ENCODE results near the gene GLT1D1. TPM values are rescaled to one million over a fixed set of nuclear protein-coding genes. Genes with fewer than 3 reads are reported as not detected.
"Not testable (repeated sequence)": the region's sequence is repeated elsewhere in the genome, so short reads cannot be mapped to it uniquely, and the experiment has no call there.

Gene GLT1D1
- total RNA-seq = not detected in 2 replicates

DNA sequence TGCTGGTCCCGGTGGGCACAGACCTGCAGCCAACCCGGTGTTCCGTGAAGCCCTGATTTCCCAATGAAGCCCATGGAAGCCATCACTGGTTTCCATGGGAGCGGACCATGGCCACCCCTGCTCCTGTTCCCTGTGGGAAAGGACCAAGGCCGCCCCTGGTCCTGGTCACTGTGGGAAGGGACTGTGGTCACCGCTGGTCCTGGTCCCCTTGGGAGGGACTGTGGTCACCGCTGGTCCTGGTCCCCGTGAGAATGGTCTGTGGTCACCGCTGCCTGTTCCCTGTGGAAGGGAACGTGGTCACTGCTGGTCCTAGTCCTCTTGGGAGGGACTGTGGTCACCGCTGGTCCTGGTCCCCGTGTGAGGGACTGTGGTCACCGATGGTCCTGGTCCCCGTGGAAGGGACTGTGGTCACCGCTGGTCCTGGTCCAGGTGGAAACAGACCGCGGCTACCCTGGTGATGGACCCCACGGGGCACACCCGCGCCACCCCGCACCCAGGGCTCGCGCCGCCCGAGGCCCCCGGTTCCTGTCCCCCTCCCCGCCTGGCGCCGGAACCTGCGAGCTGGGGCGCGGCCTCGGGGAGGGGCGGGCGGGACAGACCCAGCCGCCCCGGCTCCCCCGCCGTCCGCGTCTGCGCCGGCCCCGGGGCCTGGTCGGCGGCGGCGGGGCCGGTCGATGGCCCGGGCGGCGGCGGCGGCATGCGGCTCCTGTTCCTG lies at the start of gene GLT1D1:
GLT1D1 (plus strand) TSS at position 594 of the 715 bp plus-strand sequence; CDS start at position 698, 104 bp downstream.
- DNase-seq = no peak

DNA sequence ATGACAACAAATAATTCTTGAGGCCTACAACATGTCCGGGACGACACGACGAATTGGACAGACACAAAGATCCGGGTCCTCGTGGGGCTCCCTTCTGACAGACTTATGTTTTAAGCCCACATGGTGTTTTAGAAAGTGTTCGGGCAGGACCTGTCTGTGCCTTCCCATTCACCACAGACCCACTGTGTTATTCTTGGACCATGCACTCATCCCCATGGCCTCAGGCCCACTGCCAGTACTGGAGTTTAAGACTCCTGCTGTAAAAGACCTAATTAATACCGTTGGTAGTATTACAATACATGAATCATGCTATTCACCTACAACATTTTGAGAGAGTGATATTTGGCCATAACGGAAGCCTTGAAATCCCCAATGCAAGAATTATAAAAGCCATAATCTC lies 49.5 kb upstream of the GLT1D1 start:
- no peak for DNase-seq

DNA sequence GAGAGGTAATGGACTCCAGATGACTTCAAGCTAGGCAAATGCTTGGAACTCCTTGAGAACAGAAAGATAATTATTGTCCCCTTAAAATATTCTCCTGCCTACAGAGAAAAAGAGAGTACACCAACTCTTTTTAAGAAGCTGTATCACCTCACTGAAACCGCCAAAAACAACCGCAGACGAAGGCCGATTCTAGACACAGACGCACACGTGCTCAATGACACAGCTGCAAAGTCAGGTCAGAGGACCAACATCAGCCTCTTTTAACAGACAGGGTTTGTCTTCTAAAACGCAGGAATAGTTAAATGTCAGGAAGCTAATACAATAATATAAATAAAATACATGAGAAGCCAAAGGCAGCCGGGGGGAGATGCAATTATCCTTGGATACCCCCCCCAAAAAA lies 48.5 kb upstream of the GLT1D1 start:
- no peak for DNase-seq

DNA sequence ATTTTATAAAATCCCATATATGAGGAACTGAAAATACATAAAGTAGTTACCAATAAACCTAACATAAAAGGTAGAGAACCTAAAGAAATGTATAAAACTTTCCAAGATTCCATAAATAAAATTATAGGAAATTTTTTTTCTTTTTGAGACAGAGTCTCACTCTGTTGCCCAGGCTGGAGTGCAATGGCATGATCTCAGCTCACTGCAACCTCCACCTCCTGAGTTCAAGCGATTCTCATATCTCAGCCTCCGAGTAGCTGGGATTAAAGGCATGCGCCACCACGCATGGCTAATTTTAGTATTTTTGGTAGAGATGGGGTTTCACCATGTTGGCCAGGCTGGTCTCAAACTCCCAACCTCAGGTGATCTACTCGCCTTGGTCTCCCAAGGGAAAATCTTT lies 47.9 kb upstream of the GLT1D1 start:
- DNase-seq = not testable (repeated sequence)

DNA sequence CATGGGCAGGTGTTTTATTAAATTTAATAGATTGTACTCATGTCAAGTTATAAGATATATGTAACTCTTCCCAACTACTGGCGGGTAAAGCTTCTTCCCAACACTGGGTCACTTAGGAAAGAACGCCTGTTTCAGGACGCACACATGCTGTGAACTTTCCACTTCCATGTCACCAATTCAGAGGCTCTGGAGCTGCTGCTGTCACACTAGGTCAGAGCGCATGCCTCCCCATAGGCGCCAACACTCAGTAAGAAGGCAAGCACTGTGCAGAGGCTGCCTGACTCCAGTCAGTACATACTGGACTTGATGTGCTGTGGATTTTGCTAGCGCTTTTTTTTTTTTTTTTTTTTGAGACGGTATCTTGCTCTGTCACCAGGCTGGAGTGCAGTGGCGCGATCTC lies 46.7 kb upstream of the GLT1D1 start:
- DNase-seq = no peak

DNA sequence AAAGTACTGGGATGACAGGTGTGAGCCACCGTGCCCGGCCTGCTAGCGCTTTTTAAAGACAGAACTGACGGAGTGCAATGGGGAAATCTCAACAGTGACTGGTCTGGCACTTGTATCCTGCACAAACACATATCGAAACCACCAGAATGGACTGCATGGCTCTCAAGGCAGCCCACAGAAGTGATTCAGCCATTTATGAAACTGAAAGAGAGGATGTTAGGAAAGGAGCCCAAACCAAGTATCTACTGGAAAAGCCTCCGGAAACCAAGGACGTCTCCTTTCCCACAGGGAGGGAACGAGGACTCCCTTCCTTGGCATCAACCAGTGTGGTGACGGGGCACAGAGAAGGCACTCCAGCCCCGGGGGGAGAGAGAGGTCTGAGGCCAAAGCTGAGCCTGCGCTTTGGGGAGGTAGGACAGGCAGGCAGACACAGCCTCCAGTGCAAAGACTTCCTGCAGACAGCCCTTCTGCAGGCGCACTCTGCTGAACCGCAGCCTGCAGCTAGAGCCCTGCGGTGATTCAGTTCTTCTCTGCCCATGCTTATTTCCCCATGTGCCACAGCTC lies 46.0 kb upstream of the GLT1D1 start:
- DNase-seq = no peak

DNA sequence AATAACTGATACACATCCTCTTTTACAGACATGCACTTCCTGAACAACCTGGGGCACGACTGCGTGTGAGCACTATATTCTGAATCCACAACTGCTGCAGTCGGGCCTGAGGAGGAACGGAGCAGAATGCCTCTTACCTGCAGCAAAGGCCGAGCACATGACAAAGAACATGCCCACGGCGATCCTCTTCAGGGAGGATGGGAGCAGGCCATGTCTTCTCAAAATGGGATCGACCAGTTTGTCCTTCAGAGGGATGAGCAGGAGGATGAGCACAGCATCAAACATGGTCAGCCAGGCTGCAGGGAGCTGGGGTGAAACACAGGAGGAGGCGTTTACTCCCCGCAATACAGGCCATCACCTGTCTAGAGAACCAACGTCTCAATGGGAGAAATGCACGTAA lies 44.6 kb upstream of the GLT1D1 start:
- DNase-seq = no peak

DNA sequence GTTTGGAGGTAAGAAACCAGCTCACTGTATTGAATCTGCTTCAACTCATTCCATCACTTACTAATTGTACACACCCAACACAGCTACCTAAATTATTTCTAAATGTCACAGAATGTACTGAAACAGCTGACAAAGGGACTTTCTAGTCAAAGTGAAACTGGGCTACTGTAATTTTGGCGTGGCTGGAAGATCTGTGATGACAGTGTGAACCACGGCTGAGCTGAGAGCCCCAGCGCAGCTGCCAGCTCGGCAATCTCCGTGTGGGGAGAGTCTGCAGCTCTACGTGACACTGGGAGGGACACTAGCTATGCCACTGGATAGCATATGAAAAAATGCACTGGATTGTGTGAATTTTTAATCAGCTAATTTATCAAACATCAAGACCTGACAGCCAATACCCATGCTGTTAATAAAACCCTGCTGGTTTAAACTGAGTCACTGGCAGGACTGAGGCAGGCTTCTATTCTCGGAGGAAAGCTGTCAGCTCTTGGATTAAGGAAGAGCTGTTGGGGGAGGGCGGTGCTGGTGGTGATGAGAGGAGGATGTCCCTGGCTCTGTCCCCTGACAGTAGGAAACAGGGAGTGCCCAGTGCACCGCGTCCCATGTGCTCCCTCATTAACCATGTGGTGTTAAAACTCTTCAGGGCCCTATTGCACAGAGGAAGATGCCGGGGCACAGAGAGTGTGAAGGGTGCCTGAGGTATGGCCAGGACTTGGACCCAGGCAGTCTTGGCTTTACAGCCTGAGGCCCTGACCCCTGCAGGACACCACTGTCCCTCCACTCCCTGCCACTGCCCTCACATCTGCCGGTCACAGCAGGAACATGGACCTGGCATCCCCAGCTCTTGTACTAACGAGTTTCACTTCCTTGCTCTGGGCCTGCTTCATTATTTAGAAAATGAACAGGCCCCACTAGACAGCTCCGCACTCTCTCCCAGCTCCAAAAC lies 42.8 kb upstream of the GLT1D1 start:
- no peak for DNase-seq

DNA sequence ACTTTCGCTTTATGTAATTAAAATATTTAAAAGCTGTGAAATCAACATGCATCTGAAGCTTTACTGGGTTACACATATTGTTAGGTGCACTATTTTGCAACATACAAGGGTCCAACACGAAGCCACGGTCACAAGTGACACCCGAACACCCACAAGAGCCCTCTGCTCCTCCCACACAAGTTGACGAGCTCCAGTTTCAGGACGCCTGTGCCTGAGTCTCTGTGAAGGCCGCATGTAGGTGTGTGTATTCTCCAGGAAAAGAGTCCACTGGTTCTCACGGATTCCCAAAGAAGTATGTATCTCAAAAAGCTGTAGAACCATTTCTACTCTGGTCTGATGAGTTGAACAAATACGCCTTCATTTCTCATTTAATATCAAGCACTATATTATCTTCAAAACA lies 41.5 kb upstream of the GLT1D1 start:
- DNase-seq = no peak

DNA sequence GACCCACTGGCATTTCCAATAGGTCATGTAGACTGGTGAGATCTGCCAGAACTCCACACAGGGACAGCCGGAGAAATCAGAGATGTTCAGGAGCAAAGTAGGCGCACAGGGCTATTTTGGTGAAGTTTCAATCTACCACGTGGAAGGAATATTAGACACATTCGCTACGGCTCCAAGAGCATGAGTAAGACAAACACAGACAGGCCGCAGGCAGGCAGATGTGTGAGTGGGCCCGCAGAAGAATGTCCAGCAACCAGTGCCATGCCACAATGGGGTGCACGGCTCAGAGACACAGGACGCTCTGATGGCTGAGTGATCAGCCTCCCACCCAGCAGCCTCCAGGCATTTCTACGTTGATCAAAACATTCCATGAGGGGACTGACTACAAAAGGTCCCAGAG lies 39.9 kb upstream of the GLT1D1 start:
- DNase-seq = no peak

DNA sequence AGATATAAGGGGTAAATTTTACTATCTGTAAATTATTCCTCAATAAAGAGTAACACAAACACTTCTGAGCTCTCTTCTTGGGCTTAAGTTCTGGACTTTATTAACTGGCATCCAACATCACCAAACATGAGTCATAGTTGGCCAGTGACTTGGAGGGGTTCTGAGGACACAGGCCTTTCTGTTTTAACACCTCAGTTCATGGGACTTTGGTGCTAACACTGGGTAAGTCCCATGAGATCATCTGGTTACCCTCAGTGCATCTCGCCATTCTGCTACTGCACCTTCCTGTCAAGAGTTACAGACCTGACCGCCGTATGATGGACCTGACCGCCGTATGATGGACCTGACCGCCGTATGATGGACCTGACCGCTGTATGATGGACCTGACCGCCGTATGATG lies 39.4 kb upstream of the GLT1D1 start:
- no peak for DNase-seq

DNA sequence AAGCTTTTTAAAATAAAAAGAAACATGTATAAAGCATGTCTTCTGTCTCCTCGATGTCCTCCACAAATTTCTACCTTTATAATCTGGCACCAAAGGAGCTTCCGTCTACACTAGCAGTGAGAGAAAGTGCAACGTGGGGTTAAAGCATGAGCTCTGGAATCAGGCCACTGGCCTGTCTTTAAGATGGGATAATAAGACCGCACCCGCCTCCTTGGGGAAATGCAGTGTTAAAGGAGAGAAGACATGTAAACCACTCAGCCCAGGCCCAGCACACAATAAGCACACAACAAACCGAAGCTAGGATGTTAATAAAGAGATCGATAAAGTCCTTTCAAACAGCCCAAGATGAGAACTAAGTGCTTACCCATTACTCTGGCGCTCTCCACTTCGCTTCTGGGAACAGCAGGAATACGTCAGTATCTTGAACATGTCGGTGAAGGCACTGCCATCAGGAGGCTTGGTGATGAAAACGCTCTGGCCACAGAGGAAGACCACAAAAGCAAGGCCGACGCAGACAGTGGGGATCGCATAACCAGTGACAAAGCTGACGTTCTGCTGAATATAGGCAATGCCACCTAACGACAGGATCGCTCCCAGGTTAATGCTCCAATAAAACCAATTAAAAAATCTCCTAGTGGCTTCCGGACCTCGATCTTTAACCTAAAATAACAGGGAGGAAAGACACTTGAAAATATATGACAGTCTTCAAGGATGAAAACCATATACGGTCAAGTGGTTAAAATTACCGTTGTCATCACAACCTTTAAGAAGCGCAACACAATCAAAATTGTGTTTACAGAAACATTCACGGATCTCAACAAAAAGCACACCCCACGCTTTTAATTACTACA lies 38.6 kb upstream of the GLT1D1 start:
- no peak for DNase-seq

DNA sequence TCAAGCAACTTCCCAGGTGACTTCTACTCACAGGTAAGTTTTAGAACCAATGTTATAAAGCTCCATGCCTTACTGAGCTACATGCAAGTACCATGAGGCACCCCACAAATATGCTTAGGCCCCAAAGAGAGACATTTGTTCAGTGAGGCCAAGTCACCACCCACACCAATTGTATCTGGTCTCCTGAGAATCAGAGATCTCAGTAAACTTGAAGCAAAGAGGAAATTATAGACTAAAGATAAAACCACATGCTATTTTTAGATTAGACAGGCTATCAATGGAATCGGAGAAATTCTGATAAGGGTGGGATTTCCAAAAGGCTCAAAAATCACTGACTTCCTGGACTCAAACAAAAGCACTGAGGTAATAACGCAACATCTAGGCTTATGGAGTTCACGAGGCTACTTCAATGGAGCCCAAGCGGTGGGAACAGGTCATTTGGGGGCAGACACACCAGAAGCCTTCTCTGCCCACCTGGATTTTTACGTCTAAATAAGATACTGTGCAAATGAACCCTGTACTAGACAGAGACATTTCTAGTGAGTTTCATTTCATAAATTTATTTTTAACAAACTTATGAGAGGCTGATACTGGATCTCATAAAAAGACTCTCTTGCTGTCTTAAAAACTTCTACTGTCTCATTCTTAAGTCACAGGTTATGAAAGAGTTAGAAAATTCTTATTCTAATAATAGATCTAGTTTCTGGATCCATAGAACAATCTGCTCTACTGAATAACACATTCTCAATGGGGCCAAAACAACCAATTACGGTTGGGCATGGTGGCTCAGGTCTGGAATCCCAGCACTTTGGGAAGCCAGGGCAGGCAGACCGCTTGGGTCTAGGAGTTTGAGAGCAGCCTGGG lies 37.3 kb upstream of the GLT1D1 start:
- DNase-seq = no peak

DNA sequence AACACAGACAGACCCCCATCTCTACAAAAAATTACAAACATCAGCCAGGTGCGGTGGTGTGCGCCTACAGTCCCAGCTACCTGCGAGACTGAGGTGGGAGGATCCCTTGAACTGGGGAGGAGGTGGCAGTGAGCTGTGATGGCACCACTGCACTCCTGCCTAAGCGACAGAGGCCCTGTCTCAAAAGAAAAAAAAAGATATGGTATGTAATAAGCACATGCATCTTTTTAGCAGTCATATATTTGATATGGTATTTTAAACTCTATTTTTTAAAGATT lies 36.7 kb upstream of the GLT1D1 start:
- DNase-seq = no peak

DNA sequence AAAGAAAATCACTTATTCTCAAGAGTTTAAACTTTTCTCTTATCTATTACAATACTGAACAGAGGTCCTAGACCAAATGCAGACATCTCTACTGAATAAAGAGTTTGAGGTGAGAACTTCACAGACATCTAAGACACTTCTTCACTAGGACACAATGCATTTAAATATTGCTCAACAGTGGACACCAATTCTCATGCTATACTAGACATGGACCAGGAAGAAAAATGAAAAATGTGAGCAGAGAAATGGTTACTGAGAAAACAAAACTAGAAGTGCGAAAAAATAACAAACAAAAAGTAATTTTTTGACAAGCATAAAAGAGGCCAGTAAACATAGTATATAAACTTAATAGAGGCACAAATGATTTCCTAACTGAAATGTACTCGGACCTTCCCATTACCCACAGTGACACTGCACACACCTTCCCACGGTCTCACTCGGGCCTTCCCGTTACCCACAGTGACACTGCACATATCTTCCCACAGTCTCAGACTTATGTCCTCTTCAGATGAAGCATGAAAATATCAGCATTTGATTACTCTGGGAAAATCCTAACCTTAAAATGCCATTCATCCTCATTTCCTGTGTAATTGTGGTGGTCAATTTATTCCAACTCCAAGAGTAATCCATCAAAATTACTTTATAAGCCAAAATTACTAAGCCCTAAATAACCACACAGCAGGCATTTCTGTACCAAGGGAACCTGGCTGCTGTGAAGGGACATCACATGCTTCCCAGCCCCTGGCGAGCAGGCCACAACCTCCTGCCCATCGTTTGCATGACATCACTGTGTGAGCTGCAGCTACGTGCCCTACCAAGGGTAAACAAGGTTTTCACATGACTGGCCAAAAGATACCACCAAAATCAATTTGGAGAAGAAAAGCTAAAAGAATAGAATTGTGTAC lies 35.9 kb upstream of the GLT1D1 start:
- peak; percentile 71 for DNase-seq

DNA sequence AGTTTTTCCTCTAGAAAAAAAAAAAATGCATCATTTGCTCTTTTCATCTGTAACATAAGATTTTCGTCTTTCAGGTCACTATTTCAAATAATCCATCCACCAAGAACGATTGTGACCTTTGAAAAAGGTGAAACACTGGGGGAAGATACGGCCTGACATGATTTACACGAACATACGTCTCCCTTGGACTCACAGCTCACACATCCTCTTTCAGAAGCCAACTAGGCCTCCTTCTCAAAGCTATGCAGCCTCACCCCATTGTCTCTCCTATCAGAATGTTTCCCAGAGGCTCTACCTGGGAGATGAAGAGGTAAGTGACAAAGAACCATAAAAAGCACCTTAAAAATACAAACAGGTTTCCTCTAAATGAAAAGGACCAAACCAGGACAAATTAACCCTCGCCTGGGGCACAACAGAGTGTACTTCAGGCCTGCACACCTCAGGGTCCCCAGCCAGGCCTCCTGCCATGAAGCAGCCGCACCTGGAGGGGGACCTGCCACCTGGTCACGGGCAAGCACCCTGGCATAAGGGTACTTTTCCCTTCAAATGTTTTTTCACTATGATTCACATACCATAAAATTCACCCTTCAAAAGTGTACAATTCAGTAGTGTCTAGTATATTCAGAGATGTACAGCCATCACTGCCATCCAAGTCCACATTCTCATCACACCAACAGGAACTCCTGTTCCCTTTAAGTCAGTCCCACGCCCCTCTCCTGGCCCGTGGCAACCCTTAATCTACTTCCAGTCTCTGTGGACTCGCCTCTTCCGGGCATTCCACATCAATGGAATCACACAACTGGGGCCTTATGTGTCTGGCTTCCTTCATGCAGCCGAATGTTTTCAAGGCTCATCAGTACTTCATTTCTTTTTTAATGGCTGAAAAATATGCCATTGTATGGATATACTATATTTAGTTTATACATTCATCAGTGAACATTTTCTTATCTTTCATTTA lies 34.9 kb upstream of the GLT1D1 start:
- peak; percentile 76 for DNase-seq

DNA sequence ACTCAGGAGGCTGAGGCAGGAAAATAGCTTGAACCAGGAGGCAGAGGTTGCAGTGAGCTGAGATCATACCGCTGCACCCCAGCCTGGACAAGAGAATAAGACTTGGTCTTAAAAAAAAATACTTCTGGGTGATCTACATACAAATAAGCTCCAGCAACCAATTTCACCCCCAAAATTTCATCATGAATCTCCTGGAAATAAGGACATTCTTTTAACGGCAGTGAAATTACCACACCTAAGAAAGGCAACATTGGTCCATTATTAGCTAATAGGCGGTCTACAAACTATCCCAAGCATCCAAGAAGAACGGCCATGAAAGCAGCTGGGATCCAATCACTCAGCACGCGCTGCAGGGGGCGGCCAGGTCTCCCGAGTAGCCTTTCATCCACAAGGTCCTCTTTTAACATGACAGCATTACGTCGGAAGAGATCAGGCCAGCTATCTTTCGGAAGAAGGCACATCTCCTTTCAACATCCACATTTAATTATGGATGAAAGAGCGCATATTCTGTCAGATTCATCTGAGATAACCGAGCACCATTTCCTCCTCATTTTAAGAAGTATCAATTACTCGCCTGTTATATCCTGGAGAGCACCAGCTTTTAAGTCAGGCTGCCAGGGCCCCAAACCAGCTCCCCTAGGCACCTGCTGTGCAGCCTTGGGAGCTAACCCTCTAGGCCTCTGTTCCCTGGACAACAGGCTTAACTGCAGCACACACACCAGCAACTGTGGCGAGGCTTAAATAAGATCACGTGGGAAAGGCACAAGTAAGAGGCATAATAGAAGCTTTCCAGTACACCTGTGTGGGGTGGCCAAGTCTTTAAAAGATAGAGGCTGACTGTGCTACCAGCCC lies 33.8 kb upstream of the GLT1D1 start:
- no peak for DNase-seq

DNA sequence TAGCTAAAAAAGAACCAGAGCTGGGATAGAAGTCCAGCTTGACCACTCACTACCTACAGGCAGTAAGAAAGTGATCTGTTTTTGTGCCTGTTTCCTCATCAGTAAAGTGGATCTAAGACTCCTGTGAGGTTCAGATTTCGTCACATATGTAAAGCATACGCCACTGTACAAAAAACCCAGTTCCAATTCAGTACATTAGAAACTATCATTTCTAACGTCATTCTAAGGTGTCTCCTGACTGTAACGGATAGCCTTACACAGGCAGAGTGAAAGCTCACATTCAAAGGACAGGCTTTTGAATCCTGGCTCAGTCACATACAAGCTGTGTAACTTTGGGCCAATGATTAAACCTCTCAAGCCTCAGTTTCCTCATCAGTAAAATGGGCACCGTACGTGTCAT lies 33.0 kb upstream of the GLT1D1 start:
- DNase-seq = no peak

Data from dermis blood vessel endothelial cell (primary cell).